ENCODE measurements around the gene FANK1. TPM values are rescaled to one million over a fixed set of nuclear protein-coding genes. Genes with fewer than 3 reads are reported as not detected.

Gene FANK1
- total RNA-seq, 1 donor = 3.0 TPM

DNA sequence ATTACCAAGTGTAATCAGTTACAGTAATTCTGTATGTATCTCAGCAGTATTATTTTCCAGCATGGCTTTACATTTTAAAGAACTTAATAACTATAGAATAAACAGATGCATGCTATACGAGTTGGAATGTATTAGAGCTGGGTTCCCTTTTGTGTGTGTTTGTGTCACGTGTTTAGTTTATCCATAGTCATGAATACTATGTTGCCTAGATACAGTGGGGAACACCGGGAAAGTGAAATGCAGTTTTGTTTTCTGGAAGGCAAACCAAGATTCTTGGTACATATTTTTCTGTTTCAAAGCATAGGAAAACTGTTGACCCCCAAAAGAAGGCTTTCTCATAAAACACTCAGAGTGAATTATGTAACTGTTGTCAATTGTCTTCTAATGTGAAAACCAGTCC lies 119.0 kb downstream of the FANK1 start:
- TF ChIP-seq, protein P1, sequence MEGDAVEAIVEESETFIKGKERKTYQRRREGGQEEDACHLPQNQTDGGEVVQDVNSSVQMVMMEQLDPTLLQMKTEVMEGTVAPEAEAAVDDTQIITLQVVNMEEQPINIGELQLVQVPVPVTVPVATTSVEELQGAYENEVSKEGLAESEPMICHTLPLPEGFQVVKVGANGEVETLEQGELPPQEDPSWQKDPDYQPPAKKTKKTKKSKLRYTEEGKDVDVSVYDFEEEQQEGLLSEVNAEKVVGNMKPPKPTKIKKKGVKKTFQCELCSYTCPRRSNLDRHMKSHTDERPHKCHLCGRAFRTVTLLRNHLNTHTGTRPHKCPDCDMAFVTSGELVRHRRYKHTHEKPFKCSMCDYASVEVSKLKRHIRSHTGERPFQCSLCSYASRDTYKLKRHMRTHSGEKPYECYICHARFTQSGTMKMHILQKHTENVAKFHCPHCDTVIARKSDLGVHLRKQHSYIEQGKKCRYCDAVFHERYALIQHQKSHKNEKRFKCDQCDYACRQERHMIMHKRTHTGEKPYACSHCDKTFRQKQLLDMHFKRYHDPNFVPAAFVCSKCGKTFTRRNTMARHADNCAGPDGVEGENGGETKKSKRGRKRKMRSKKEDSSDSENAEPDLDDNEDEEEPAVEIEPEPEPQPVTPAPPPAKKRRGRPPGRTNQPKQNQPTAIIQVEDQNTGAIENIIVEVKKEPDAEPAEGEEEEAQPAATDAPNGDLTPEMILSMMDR (IDR thresholded peaks at IDR 0.05; ENCODE audit: insufficient read depth, low read depth, low read length) = no peak
- DNase-seq (ENCODE audit: low read depth) = no peak
- no peak overlapping the region for H3K4me3 ChIP-seq (ENCODE audit: low read depth, low read length)

DNA sequence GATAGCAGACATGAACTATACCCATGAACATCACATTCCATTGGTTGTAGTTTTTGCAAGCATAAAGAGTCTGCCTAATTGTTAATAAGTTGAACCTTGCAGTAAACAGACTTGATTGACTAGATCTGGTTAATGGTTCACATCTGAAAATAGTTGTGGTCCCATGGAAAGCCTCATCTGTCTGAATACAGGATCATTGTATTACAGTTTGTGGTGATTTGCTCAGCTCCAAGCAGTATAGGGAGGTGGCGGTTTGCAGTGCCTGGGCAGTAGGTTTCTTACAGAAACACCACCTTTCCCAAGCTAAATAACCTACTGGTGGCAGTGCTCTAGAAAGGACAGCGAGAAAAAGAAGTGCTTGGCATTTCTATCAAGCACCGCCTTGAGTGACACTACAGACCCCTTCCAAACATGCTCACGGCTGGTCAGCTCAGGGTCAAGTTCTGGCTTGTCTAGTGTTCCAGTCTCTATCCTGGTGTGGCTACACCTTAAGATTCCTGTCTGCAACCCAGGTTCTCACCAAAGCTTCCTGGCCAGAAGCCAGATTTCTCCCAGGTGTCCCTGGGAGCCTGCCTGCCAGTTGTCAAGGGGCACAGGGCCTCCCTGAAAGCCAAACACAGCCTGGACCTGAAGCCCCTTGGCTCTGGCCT lies 119.9 kb downstream of the FANK1 start:
- TF ChIP-seq, protein P1 (IDR thresholded peaks at IDR 0.05; ENCODE audit: insufficient read depth, low read depth, low read length) = no peak
- H3K4me3 ChIP-seq (ENCODE audit: low read depth, low read length) = no peak overlapping the region
- no peak for DNase-seq (ENCODE audit: low read depth)

GRCh38 chr10:126016882-126017281 lies 120.5 kb downstream of the FANK1 start:
- TF ChIP-seq, protein P1 (IDR thresholded peaks at IDR 0.05; ENCODE audit: insufficient read depth, low read depth, low read length) = no peak
- no peak overlapping the region for H3K4me3 ChIP-seq (ENCODE audit: low read depth, low read length)
- no peak for DNase-seq (ENCODE audit: low read depth)

DNA sequence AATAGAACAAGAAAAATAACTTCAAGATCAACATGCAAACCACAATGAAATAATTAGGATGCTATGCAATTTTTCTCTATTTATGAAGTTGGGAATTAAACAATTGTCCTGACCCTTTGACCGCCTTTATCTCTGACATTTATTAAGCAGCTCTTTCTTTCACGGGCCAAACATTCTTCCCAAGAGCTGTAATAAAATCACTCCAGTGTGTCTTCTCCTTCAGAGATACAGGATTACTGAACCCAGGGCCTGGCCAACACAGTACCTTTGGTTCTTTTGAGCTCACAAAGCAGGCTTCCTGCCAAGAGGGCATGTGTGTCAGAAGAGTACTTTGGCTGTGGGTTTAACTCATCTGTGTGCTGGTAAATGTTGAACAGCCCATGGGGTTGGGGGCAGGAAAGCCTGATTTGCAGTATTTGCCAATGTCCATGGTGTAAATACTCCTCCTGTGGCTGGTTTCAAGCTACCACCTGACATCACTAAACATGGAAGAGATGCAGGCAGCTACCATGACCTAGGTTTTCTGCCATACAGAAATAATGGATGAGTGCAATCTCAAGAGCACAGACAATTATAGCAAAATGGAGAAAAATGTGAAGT lies 121.7 kb downstream of the FANK1 start:
- TF ChIP-seq, protein P1 (IDR thresholded peaks at IDR 0.05; ENCODE audit: insufficient read depth, low read depth, low read length) = no peak
- DNase-seq (ENCODE audit: low read depth) = peak; percentile 84
- H3K4me3 ChIP-seq (ENCODE audit: low read depth, low read length) = no peak overlapping the region

- DNase-seq (ENCODE audit: low read depth) = no peak
- TF ChIP-seq, protein P1 (IDR thresholded peaks at IDR 0.05; ENCODE audit: insufficient read depth, low read depth, low read length) = no peak
- H3K4me3 ChIP-seq (ENCODE audit: low read depth, low read length) = no peak overlapping the region
Observed at GRCh38 chr10:126021833-126022500, 125.6 kb downstream of the FANK1 start.

DNA sequence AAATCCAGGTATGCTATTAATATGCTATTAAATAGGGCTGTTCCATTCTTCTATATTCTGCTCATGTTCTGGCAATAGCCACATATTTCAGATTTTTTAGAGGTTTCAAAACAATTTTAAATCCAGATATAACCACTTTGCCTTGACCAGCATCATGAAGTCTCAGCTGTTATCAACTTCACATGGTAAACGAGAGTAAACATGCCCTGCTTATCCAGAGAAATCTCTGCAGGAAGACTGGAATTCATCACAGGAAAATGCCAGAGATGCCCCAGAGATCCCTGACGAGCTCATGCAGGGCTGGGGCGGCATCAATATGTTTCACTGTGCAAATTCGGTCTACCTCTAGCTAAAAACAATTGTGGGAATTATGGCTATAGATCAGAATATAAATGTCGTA lies 126.5 kb downstream of the FANK1 start:
- DNase-seq (ENCODE audit: low read depth) = peak; percentile 63
- H3K4me3 ChIP-seq (ENCODE audit: low read depth, low read length) = no peak overlapping the region
- TF ChIP-seq, protein P1 (IDR thresholded peaks at IDR 0.05; ENCODE audit: insufficient read depth, low read depth, low read length) = no peak
